OCI-LY7 (cell line): ENCODE data around the gene CDH7.

ENCODE experiments used
- CTCF ChIP-seq: fragments of 200-600 bp; sonication (generic); conservative IDR thresholded peaks from 2 replicates; pipeline ENCODE4 v1.5.1; 2014; ENCODE audit warnings: mild to moderate bottlenecking, antibody characterized with exemption, low read length, moderate library complexity, mixed read lengths
- EZH2phosphoT487 ChIP-seq: fragments of 200-600 bp; sonication (generic); IDR thresholded peaks from 2 replicates; pipeline ENCODE4 v1.6.1; 2018; ENCODE audit warnings: low read depth, borderline replicate concordance, mild to moderate bottlenecking, mixed run types, antibody characterized with exemption, low read length, moderate library complexity, mixed read lengths

GRCh38 chr18:65936678-65937077 is 185.9 kb downstream of the CDH7 start:
- TF ChIP-seq CTCF: no peak
- TF ChIP-seq EZH2phosphoT487: no peak
